Spinal cord (tissue), 10 donors: ENCODE measurements around the gene EEFSEC. TPM values are rescaled to one million over a fixed set of nuclear protein-coding genes. Genes with fewer than 3 reads are reported as not detected.

ENCODE experiments used
- DNase-seq, 6 donors: peaks; one replicate each; pipeline versions ENCODE4 v3.0.0 to v3.0.0-alpha.2; 2013 to 2015; ENCODE audit warnings: low spot score in 6 of 6, low read depth in 4 of 6
- H3K27ac ChIP-seq: one replicate; pipeline ENCODE4 v1.5.1; 2013; ENCODE audit warnings: low read depth, low read length, control low read depth
- H3K27me3 ChIP-seq: one replicate; pipeline ENCODE4 v1.6.1; 2013; ENCODE audit warnings: low read length; ENCODE audit not compliant: control insufficient read depth, insufficient read depth
- H3K36me3 ChIP-seq: one replicate; pipeline ENCODE4 v1.6.1; 2013; ENCODE audit warnings: low read length; ENCODE audit not compliant: control insufficient read depth, insufficient read depth
- H3K4me1 ChIP-seq: one replicate; pipeline ENCODE4 v1.6.1; 2013; ENCODE audit warnings: low read length; ENCODE audit not compliant: control insufficient read depth, insufficient read depth
- H3K4me3 ChIP-seq: one replicate; pipeline ENCODE4 v1.5.1; 2013; ENCODE audit warnings: low read depth, low read length, control low read depth
- H3K9me3 ChIP-seq: one replicate; pipeline ENCODE4 v1.6.1; 2013; ENCODE audit warnings: low read length; ENCODE audit not compliant: control insufficient read depth, insufficient read depth
- WGBS: methylation state at CpG from one replicate; pipeline ENCODE4 v1.1.5; 2013; ENCODE audit warnings: missing lambda C conversion rate; ENCODE audit not compliant: insufficient coverage; 5-methylcytosine and 5-hydroxymethylcytosine counted together
- polyA plus RNA-seq, 2 donors: library from polyadenylated mRNA; unstranded; fragments of 120-200 nt; gene quantifications; one replicate each; pipeline ENCODE4 v1.2.1, GENCODE V29; 2013; ENCODE audit not compliant: insufficient read length in 2 of 2
- total RNA-seq, 2 donors: library from RNA; depleted of rRNA in 1 of 2; stranded (reverse); fragments of 120-200 nt in 1 of 2; fragments of >200 nt in 1 of 2; gene quantifications; one replicate each; pipeline versions ENCODE4 v1.2.3 to v1.2.4, GENCODE V29; 2013 to 2014
- donor health status: healthy.

Gene EEFSEC
- total and polyA plus RNA-seq, 4 donors = 6.4 to 29.1 (median 18.3) TPM

- Histone ChIP-seq H3K27ac (no peak overlapping the region), H3K27me3 (no peaks in the 10 kb centered on the region), H3K4me3 (no peak overlapping the region), H3K9me3 (peaks cover 10% of the 10 kb centered on the region), H3K36me3 (peaks cover 20% of the 10 kb centered on the region), H3K4me1 (peaks cover 4% of the 10 kb centered on the region)
- no peak for DNase-seq
- WGBS = 78% methylated on average over 8 of the region's 8 CpGs
These were observed 109.8 kb downstream of the EEFSEC start for GRCh38 chr3:128263118-128263517.

- H3K27ac ChIP-seq = no peak overlapping the region
- H3K9me3 ChIP-seq = peaks cover 10% of the 10 kb centered on the region
- peaks cover 4% of the 10 kb centered on the region for H3K4me1 ChIP-seq
- no peak for DNase-seq
- no peak overlapping the region for H3K4me3 ChIP-seq
- 88% methylated on average over 6 of the region's 6 CpGs for WGBS
- H3K36me3 ChIP-seq = peaks cover 24% of the 10 kb centered on the region
- no peaks in the 10 kb centered on the region for H3K27me3 ChIP-seq
These were observed 110.7 kb downstream of the EEFSEC start for GRCh38 chr3:128263946-128264345.

DNA sequence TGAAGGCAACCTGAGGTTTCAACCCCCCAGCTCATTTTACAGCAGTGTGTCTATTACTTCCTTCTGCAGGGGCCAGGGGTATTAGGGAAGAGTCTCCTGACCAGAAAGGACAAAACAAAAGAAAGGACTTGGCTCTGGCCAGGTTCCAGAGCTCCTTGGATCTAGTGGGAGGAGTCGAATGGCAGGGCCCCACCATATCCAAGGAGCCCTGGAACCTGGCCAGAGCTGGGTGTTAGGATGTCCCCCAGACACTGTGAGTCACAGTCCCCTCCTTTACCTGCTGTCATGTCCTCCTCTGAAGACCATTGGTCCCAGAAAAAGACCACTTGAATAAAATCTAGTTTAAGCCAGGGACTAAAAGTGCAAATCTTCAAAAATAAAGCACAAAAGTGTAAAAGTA is 113.2 kb downstream of the EEFSEC start:
- no peaks in the 10 kb centered on the region for H3K27me3 ChIP-seq
- 17% methylated on average over 1 of the region's 1 CpG for WGBS
- no peak for DNase-seq
- H3K36me3 ChIP-seq = peaks cover 30% of the 10 kb centered on the region
- H3K27ac ChIP-seq = no peak overlapping the region
- no peak overlapping the region for H3K4me3 ChIP-seq
- H3K9me3 ChIP-seq = no peaks in the 10 kb centered on the region
- H3K4me1 ChIP-seq = peaks cover 10% of the 10 kb centered on the region

DNA sequence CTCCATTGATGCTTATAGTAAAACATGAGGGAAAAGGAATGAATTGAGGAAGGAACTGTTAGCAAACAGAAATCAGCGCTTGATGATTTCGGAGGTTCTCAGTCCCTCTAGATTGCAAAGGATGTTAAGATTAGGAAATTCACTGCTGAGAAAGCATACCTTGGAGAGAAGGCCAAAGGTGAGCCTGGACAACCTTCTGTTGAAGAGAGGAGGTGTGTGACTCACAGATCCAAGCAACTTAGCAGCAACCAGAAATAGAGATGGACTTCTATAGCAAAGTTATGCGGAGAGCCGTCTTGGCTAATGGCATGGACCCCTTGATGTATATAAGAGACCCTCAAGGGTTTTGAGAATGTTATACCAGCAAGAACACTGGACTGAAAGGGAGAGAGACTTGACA is 114.3 kb downstream of the EEFSEC start:
- H3K27ac ChIP-seq = no peak overlapping the region
- no peaks in the 10 kb centered on the region for H3K9me3 ChIP-seq
- no peak for DNase-seq
- H3K4me3 ChIP-seq = no peak overlapping the region
- H3K4me1 ChIP-seq = peaks cover 10% of the 10 kb centered on the region
- WGBS = 100% methylated on average over 1 of the region's 4 CpGs
- no peaks in the 10 kb centered on the region for H3K27me3 ChIP-seq
- peaks cover 23% of the 10 kb centered on the region for H3K36me3 ChIP-seq

GRCh38 chr3:128269006-128269775 is 115.9 kb downstream of the EEFSEC start:
- Histone ChIP-seq H3K27ac (no peak overlapping the region), H3K4me3 (no peak overlapping the region), H3K9me3 (no peaks in the 10 kb centered on the region), H3K4me1 (peaks cover 6% of the 10 kb centered on the region), H3K36me3 (peaks cover 17% of the 10 kb centered on the region), H3K27me3 (no peaks in the 10 kb centered on the region)
- DNase-seq = no peak
- 94% methylated on average over 9 of the region's 11 CpGs for WGBS

GRCh38 chr3:128269796-128270195 is 116.5 kb downstream of the EEFSEC start:
- no peak overlapping the region for H3K27ac ChIP-seq
- no peaks in the 10 kb centered on the region for H3K9me3 ChIP-seq
- 76% methylated on average over 2 of the region's 3 CpGs for WGBS
- no peak for DNase-seq
- no peaks in the 10 kb centered on the region for H3K27me3 ChIP-seq
- H3K4me1 ChIP-seq = peaks cover 6% of the 10 kb centered on the region
- H3K4me3 ChIP-seq = no peak overlapping the region
- H3K36me3 ChIP-seq = peaks cover 16% of the 10 kb centered on the region

DNA sequence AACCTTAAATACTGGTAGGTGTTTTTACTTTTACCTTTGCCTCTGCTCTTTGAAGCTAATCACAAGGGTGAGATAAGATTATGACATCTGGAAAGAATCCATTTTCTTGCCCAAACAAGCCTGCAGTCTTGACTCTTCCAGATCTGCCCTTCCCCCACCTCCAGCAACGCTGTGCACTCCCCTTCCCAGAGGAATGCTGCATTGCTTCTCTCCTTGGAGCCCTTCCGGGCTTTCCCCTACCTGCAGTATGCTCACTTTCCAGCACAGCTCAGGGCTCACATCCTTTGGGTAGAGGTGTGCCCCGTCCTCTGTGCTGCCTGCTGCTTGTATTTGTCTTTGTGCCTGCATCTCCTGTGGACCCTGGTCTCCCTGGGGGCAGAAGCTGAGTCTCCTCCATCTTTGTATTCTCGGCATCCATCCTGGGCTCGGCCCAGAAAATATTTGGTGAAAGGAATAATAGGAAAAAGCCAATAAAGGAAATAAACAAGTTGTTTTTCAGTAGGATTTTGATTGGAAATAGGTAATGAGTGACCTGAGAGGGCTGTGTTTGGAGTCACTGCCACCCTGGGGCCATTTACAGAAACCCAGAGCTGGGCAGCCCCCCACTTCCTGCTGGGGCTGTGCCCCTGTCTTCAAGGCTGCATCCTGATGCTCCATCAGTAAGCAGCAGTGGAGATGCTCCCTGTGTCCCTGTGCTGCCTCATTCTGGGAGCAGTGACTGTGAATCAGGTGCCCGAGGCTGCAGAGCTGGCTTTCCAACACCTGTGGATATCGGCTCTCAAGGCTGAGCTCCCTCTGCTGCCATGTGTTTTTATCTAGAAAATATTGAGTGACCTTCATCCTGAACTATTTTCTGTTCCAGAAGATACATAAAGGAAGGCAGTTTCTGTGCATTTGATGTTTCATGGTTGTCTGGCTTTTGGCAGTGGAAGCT is 117.5 kb downstream of the EEFSEC start:
- no peak for DNase-seq
- 76% methylated on average over 5 of the region's 7 CpGs for WGBS
- Histone ChIP-seq H3K4me3 (no peak overlapping the region), H3K36me3 (peaks cover 16% of the 10 kb centered on the region), H3K4me1 (peaks cover 12% of the 10 kb centered on the region), H3K9me3 (no peaks in the 10 kb centered on the region), H3K27ac (no peak overlapping the region), H3K27me3 (no peaks in the 10 kb centered on the region)

- no peaks in the 10 kb centered on the region for H3K27me3 ChIP-seq
- 83% methylated on average over 9 of the region's 11 CpGs for WGBS
- peaks cover 18% of the 10 kb centered on the region for H3K36me3 ChIP-seq
- H3K4me3 ChIP-seq = no peak overlapping the region
- no peaks in the 10 kb centered on the region for H3K9me3 ChIP-seq
- DNase-seq = no peak
- H3K4me1 ChIP-seq = peaks cover 21% of the 10 kb centered on the region
- H3K27ac ChIP-seq = no peak overlapping the region
These were observed 118.5 kb downstream of the EEFSEC start for GRCh38 chr3:128271536-128272332.

GRCh38 chr3:128273109-128273840 is 120.0 kb downstream of the EEFSEC start:
- Histone ChIP-seq H3K27ac (no peak overlapping the region), H3K4me1 (peaks cover 34% of the 10 kb centered on the region), H3K27me3 (no peaks in the 10 kb centered on the region), H3K36me3 (peaks cover 18% of the 10 kb centered on the region), H3K4me3 (no peak overlapping the region), H3K9me3 (no peaks in the 10 kb centered on the region)
- WGBS = 68% methylated on average over 5 of the region's 5 CpGs
- no peak for DNase-seq
